Immature natural killer cell (primary cell): ENCODE results near the gene KDM4B. TPM values are rescaled to one million over a fixed set of nuclear protein-coding genes. Genes with fewer than 3 reads are reported as not detected.

Experiments used
- DNase-seq, 3 donors: peaks; one replicate each; pipeline ENCODE4 v3.0.0; 2022; ENCODE audit warnings: mixed read lengths in 1 of 3
- H3K27ac Mint-ChIP-seq, 6 donors: one replicate each; pipeline ENCODE4 v1.8.0; 2020; ENCODE audit warnings: mixed read lengths in 6 of 6, mild to moderate bottlenecking in 5 of 6, inconsistent platforms in 4 of 6, moderate library complexity in 3 of 6
- H3K27me3 Mint-ChIP-seq, 3 donors: one replicate each; pipeline ENCODE4 v1.8.0; 2020 to 2021; ENCODE audit warnings: low read depth in 3 of 3, mild to moderate bottlenecking in 3 of 3, mixed read lengths in 3 of 3, moderate library complexity in 3 of 3, inconsistent platforms in 1 of 3
- H3K36me3 Mint-ChIP-seq, 3 donors: one replicate each; pipeline ENCODE4 v1.8.0; 2020; ENCODE audit warnings: mixed read lengths in 3 of 3, inconsistent platforms in 2 of 3, mild to moderate bottlenecking in 2 of 3
- H3K4me1 Mint-ChIP-seq, 2 donors: one replicate each; pipeline ENCODE4 v1.8.0; 2020; ENCODE audit warnings: inconsistent platforms in 2 of 2, mild to moderate bottlenecking in 2 of 2, mixed read lengths in 2 of 2, moderate library complexity in 1 of 2
- H3K4me3 Mint-ChIP-seq, 5 donors: one replicate each; pipeline ENCODE4 v1.8.0; 2020; ENCODE audit warnings: mild to moderate bottlenecking in 5 of 5, mixed read lengths in 5 of 5, inconsistent platforms in 3 of 5, moderate library complexity in 3 of 5
- H3K9me3 Mint-ChIP-seq, 6 donors: one replicate each; pipeline ENCODE4 v1.8.0; 2020; ENCODE audit warnings: mild to moderate bottlenecking in 6 of 6, mixed read lengths in 6 of 6, inconsistent platforms in 4 of 6, moderate library complexity in 3 of 6
- polyA plus RNA-seq, 3 donors: library from polyadenylated mRNA; unstranded; fragments of 300-500 nt; fragmentation: Illumina TruSeq; gene quantifications; one replicate each; pipeline ENCODE4 v1.2.3, GENCODE V29; 2021

KDM4B gene
- polyA plus RNA-seq, 3 donors from 2014 or later, result 4.3 to 22.4 (median 6.7) TPM

- Mint-ChIP-seq H3K4me1 (peaks cover 6% of the 10 kb centered on the region in 2 donors), H3K4me3 (no peak overlapping the region), H3K27me3 (peaks cover 0 to 2% (median 0%) of the 10 kb centered on the region in 3 donors), H3K9me3 (no peaks in the 10 kb centered on the region), H3K36me3 (peaks cover 0 to 12% (median 0%) of the 10 kb centered on the region in 3 donors), H3K27ac (no peak overlapping the region)
- DNase-seq, result no peak
These were observed 83.6 kb downstream of the KDM4B start for GRCh38 chr19:5052515-5052914.

GRCh38 chr19:5052945-5053485 lies 84.1 kb downstream of the KDM4B start:
- no peak overlapping the region for H3K4me3 Mint-ChIP-seq
- peaks cover 0 to 15% (median 0%) of the 10 kb centered on the region in 3 donors for H3K36me3 Mint-ChIP-seq

GRCh38 chr19:5053661-5054060 lies 84.7 kb downstream of the KDM4B start:
- peaks cover 4 to 6% of the 10 kb centered on the region in 2 donors for H3K4me1 Mint-ChIP-seq
- H3K4me3 Mint-ChIP-seq, result no peak overlapping the region
- H3K27ac Mint-ChIP-seq, result no peak overlapping the region
- peaks cover 0 to 2% (median 2%) of the 10 kb centered on the region in 3 donors for H3K27me3 Mint-ChIP-seq
- no peaks in the 10 kb centered on the region for H3K9me3 Mint-ChIP-seq
- H3K36me3 Mint-ChIP-seq, result peaks cover 0 to 15% (median 0%) of the 10 kb centered on the region in 3 donors
- no peak for DNase-seq

More at GRCh38 chr19:5052945-5053485, 84.1 kb downstream of the KDM4B start:
- peak overlapping the region in 1 of 6 donors; percentile 62 for H3K27ac Mint-ChIP-seq
- H3K4me1 Mint-ChIP-seq, result peaks cover 6% of the 10 kb centered on the region in 2 donors
- H3K27me3 Mint-ChIP-seq, result peaks cover 0 to 2% (median under 1%) of the 10 kb centered on the region in 3 donors
- DNase-seq, result no peak
- no peaks in the 10 kb centered on the region for H3K9me3 Mint-ChIP-seq

GRCh38 chr19:5054551-5055456 lies 85.9 kb downstream of the KDM4B start:
- Mint-ChIP-seq H3K27me3 (peaks cover 0 to 2% (median 2%) of the 10 kb centered on the region in 3 donors), H3K36me3 (peaks cover 0 to 15% (median 0%) of the 10 kb centered on the region in 3 donors), H3K4me3 (no peak overlapping the region), H3K27ac (no peak overlapping the region), H3K4me1 (peaks cover 4 to 6% of the 10 kb centered on the region in 2 donors), H3K9me3 (no peaks in the 10 kb centered on the region)
- DNase-seq, result no peak

GRCh38 chr19:5055457-5055776 lies 86.5 kb downstream of the KDM4B start:
- Mint-ChIP-seq H3K4me1 (peaks cover 1 to 6% of the 10 kb centered on the region in 2 donors), H3K27ac (no peak overlapping the region), H3K27me3 (peaks cover 0 to 4% (median 2%) of the 10 kb centered on the region in 3 donors), H3K4me3 (no peak overlapping the region), H3K9me3 (no peaks in the 10 kb centered on the region), H3K36me3 (peaks cover 0 to 15% (median 0%) of the 10 kb centered on the region in 3 donors)
- no peak for DNase-seq

GRCh38 chr19:5057860-5058259 lies 88.9 kb downstream of the KDM4B start:
- no peak overlapping the region for H3K27ac Mint-ChIP-seq
- peaks cover 0 to 4% (median 2%) of the 10 kb centered on the region in 3 donors for H3K27me3 Mint-ChIP-seq
- H3K36me3 Mint-ChIP-seq, result peaks cover 8 to 28% (median 18%) of the 10 kb centered on the region in 3 donors
- DNase-seq, result no peak
- peaks cover under 1 to 4% (median under 1%) of the 10 kb centered on the region in 6 donors for H3K9me3 Mint-ChIP-seq
- H3K4me1 Mint-ChIP-seq, result peaks cover 2 to 6% of the 10 kb centered on the region in 2 donors
- no peak overlapping the region for H3K4me3 Mint-ChIP-seq

GRCh38 chr19:5058521-5059212 lies 89.8 kb downstream of the KDM4B start:
- Mint-ChIP-seq H3K36me3 (peaks cover 12 to 34% (median 23%) of the 10 kb centered on the region in 3 donors), H3K27ac (no peak overlapping the region), H3K27me3 (peaks cover 0 to 4% (median 2%) of the 10 kb centered on the region in 3 donors), H3K4me1 (peaks cover 1 to 6% of the 10 kb centered on the region in 2 donors), H3K9me3 (peaks cover 2 to 6% (median 4%) of the 10 kb centered on the region in 6 donors), H3K4me3 (no peak overlapping the region)
- DNase-seq, result no peak

GRCh38 chr19:5059213-5059574 lies 90.3 kb downstream of the KDM4B start:
- Mint-ChIP-seq H3K36me3 (peaks cover 12 to 37% (median 28%) of the 10 kb centered on the region in 3 donors), H3K27ac (no peak overlapping the region), H3K4me1 (peaks cover 1 to 6% of the 10 kb centered on the region in 2 donors), H3K9me3 (peaks cover 2 to 6% (median 4%) of the 10 kb centered on the region in 6 donors), H3K27me3 (peaks cover 0 to 6% (median 2%) of the 10 kb centered on the region in 3 donors), H3K4me3 (no peak overlapping the region)
- DNase-seq, result no peak

- H3K27ac Mint-ChIP-seq, result no peak overlapping the region
- H3K4me3 Mint-ChIP-seq, result no peak overlapping the region
These were observed 90.9 kb downstream of the KDM4B start for GRCh38 chr19:5059793-5060192.

GRCh38 chr19:5062195-5062594 lies 93.3 kb downstream of the KDM4B start:
- H3K9me3 Mint-ChIP-seq, result peaks cover 2 to 6% (median 4%) of the 10 kb centered on the region in 6 donors
- H3K36me3 Mint-ChIP-seq, result peaks cover 12 to 28% (median 28%) of the 10 kb centered on the region in 3 donors
- DNase-seq, result no peak
- H3K27me3 Mint-ChIP-seq, result peaks cover 0 to 6% (median 2%) of the 10 kb centered on the region in 3 donors
- no peak overlapping the region for H3K4me3 Mint-ChIP-seq
- H3K4me1 Mint-ChIP-seq, result peaks cover 0 to 1% of the 10 kb centered on the region in 2 donors
- no peak overlapping the region for H3K27ac Mint-ChIP-seq

More at GRCh38 chr19:5059793-5060192, 90.9 kb downstream of the KDM4B start:
- no peak for DNase-seq
- H3K4me1 Mint-ChIP-seq, result peaks cover 1 to 6% of the 10 kb centered on the region in 2 donors
- H3K36me3 Mint-ChIP-seq, result peaks cover 12 to 37% (median 28%) of the 10 kb centered on the region in 3 donors
- peaks cover 0 to 6% (median 2%) of the 10 kb centered on the region in 3 donors for H3K27me3 Mint-ChIP-seq
- peaks cover 2 to 6% (median 4%) of the 10 kb centered on the region in 6 donors for H3K9me3 Mint-ChIP-seq

- H3K9me3 Mint-ChIP-seq, result peaks cover 2 to 6% (median 4%) of the 10 kb centered on the region in 6 donors
- peaks cover 0 to 1% of the 10 kb centered on the region in 2 donors for H3K4me1 Mint-ChIP-seq
- peaks cover 0 to 6% (median 3%) of the 10 kb centered on the region in 3 donors for H3K27me3 Mint-ChIP-seq
- H3K4me3 Mint-ChIP-seq, result no peak overlapping the region
- peaks cover 12 to 28% (median 22%) of the 10 kb centered on the region in 3 donors for H3K36me3 Mint-ChIP-seq
- H3K27ac Mint-ChIP-seq, result no peak overlapping the region
- no peak for DNase-seq
These were observed 93.9 kb downstream of the KDM4B start for GRCh38 chr19:5062799-5063198.

- Mint-ChIP-seq H3K9me3 (peaks cover 2 to 6% (median 4%) of the 10 kb centered on the region in 6 donors), H3K27ac (no peak overlapping the region), H3K4me3 (no peak overlapping the region), H3K27me3 (peaks cover 0 to 4% (median 3%) of the 10 kb centered on the region in 3 donors), H3K36me3 (peaks cover 12 to 28% (median 22%) of the 10 kb centered on the region in 3 donors), H3K4me1 (peaks cover 0 to 4% of the 10 kb centered on the region in 2 donors)
- DNase-seq, result no peak
These were observed 95.1 kb downstream of the KDM4B start for GRCh38 chr19:5063873-5064645.

- Mint-ChIP-seq H3K27me3 (peaks cover 0 to 5% (median 3%) of the 10 kb centered on the region in 3 donors), H3K4me3 (no peak overlapping the region), H3K27ac (no peak overlapping the region), H3K36me3 (peaks cover 12 to 28% (median 22%) of the 10 kb centered on the region in 3 donors), H3K9me3 (peaks cover 2 to 6% (median 4%) of the 10 kb centered on the region in 6 donors), H3K4me1 (peaks cover under 1 to 4% of the 10 kb centered on the region in 2 donors)
- no peak for DNase-seq
These were observed 96.0 kb downstream of the KDM4B start for GRCh38 chr19:5064896-5065295.
